HEK293 (cell line): ENCODE data around the gene AGPAT4.

ENCODE experiments used
- CTCF ChIA-PET: fragments of 350-600 bp; formaldehyde crosslinking; extraction: SDS; loops from one replicate; lab custom pipeline; 2021; ENCODE audit warnings: antibody characterized with exemption; lab: Yijun Ruan, JAX
- POLR2A ChIA-PET: fragments of 300-600 bp; formaldehyde crosslinking; extraction: SDS; loops from one replicate; lab custom pipeline; 2020; ENCODE audit warnings: antibody characterized with exemption, inconsistent platforms; lab: Yijun Ruan, JAX
- H3K27ac ChIP-seq: fragments of 200-500 bp; sonication (Bioruptor generic); 2 replicates; pipeline ENCODE4 v1.5.1; 2014; ENCODE audit warnings: low read depth, low read length, control low read depth, inconsistent platforms; ENCODE audit errors: extremely low read depth
- H3K36me3 ChIP-seq, 2 experiments: fragments of 200-500 bp in 1 of 2; sonication (Bioruptor generic) in 1 of 2; 1 replicate in 1 of 2; 2 replicates in 1 of 2; pipeline ENCODE4 v1.5.1; 2014 to 2017; ENCODE audit warnings: inconsistent platforms in 2 of 2, low read length in 2 of 2; ENCODE audit not compliant: control insufficient read depth in 2 of 2, insufficient read depth in 1 of 2
- H3K4me1 ChIP-seq: fragments of 200-500 bp; sonication (Bioruptor generic); 2 replicates; pipeline ENCODE4 v1.5.1; 2014; ENCODE audit warnings: mild to moderate bottlenecking, low read length, inconsistent platforms; ENCODE audit not compliant: control insufficient read depth, insufficient read depth
- H3K4me3 ChIP-seq: 2 replicates; pipeline ENCODE4 v1.5.1; 2011; ENCODE audit warnings: low read depth, mild to moderate bottlenecking, control low read depth, low read length, moderate library complexity
- H3K9me3 ChIP-seq: fragments of 200-500 bp; sonication (Bioruptor generic); 2 replicates; pipeline ENCODE4 v1.5.1; 2014; ENCODE audit warnings: low read depth, low read length, inconsistent platforms; ENCODE audit not compliant: control insufficient read depth, insufficient read depth
- EGR2 ChIP-seq: fragments of 450-650 bp; formaldehyde crosslinking; IDR thresholded peaks from 2 replicates; pipeline ENCODE4 v1.5.1; 2016; ENCODE audit warnings: low read depth, missing biosample characterization, missing genetic modification characterization
- GLI4 ChIP-seq: fragments of 450-650 bp; formaldehyde crosslinking; IDR thresholded peaks from 2 replicates; pipeline ENCODE4 v1.5.1; 2016; ENCODE audit warnings: missing biosample characterization, missing genetic modification characterization
- PBX3 ChIP-seq: sonication (generic); formaldehyde crosslinking; IDR thresholded peaks from 2 replicates; pipeline ENCODE4 v1.8.1; 2022; ENCODE audit warnings: mild to moderate bottlenecking, moderate library complexity, missing genetic modification reagents
- PRDM2 ChIP-seq: fragments of 450-650 bp; formaldehyde crosslinking; IDR thresholded peaks from 2 replicates; pipeline ENCODE4 v1.5.1; 2016; ENCODE audit warnings: missing biosample characterization, missing genetic modification characterization, borderline replicate concordance
- SP7 ChIP-seq: fragments of 450-650 bp; formaldehyde crosslinking; IDR thresholded peaks from 2 replicates; pipeline ENCODE4 v1.5.1; 2016; ENCODE audit warnings: missing biosample characterization, missing genetic modification characterization
- ZFHX2 ChIP-seq: fragments of 450-650 bp; formaldehyde crosslinking; conservative IDR thresholded peaks from 2 replicates; pipeline ENCODE4 v1.5.1; 2016; ENCODE audit warnings: missing biosample characterization, missing genetic modification characterization
- ZFP41 ChIP-seq: fragments of 450-650 bp; formaldehyde crosslinking; IDR thresholded peaks from 2 replicates; pipeline ENCODE4 v1.5.1; 2016; ENCODE audit warnings: missing biosample characterization, missing genetic modification characterization, borderline replicate concordance
- ZIC2 ChIP-seq: fragments of 450-650 bp; formaldehyde crosslinking; IDR thresholded peaks from 2 replicates; pipeline ENCODE4 v1.5.1; 2016; ENCODE audit warnings: missing biosample characterization, missing genetic modification characterization
- ZNF10 ChIP-seq: fragments of 450-650 bp; formaldehyde crosslinking; IDR thresholded peaks from 2 replicates; pipeline ENCODE4 v1.5.1; 2017; ENCODE audit warnings: missing biosample characterization, missing genetic modification characterization
- ZNF155 ChIP-seq: fragments of 450-650 bp; formaldehyde crosslinking; IDR thresholded peaks from 2 replicates; pipeline ENCODE4 v1.5.1; 2016; ENCODE audit warnings: missing biosample characterization, missing genetic modification characterization
- ZNF184 ChIP-seq: fragments of 450-650 bp; IDR thresholded peaks from 2 replicates; pipeline ENCODE4 v1.5.1; 2018; ENCODE audit warnings: missing biosample characterization, mild to moderate bottlenecking, missing genetic modification characterization
- ZNF214 ChIP-seq: fragments of 450-650 bp; formaldehyde crosslinking; IDR thresholded peaks from 2 replicates; pipeline ENCODE4 v1.5.1; 2017; ENCODE audit warnings: missing biosample characterization, mild to moderate bottlenecking, missing genetic modification characterization, borderline replicate concordance
- ZNF280C ChIP-seq: fragments of 450-650 bp; formaldehyde crosslinking; IDR thresholded peaks from 2 replicates; pipeline ENCODE4 v1.5.1; 2016; ENCODE audit warnings: missing biosample characterization, missing genetic modification characterization
- ZNF433 ChIP-seq: fragments of 450-650 bp; formaldehyde crosslinking; IDR thresholded peaks from 2 replicates; pipeline ENCODE4 v1.5.1; 2016; ENCODE audit warnings: missing biosample characterization, missing genetic modification characterization, low read depth
- ZNF548 ChIP-seq: fragments of 450-650 bp; formaldehyde crosslinking; IDR thresholded peaks from 2 replicates; pipeline ENCODE4 v1.5.1; 2016; ENCODE audit warnings: missing biosample characterization, missing genetic modification characterization
- ZNF701 ChIP-seq: fragments of 450-650 bp; formaldehyde crosslinking; IDR thresholded peaks from 2 replicates; pipeline ENCODE4 v1.5.1; 2016; ENCODE audit warnings: missing biosample characterization, missing genetic modification characterization
- ZSCAN5A ChIP-seq: fragments of 450-650 bp; formaldehyde crosslinking; IDR thresholded peaks from 2 replicates; pipeline ENCODE4 v1.5.1; 2016; ENCODE audit warnings: missing biosample characterization, missing genetic modification characterization

AGPAT4 gene

GRCh38 chr6:161107779-161108730 is 165.8 kb downstream of the AGPAT4 start:
- Histone ChIP-seq H3K27ac (no peak overlapping the region), H3K4me3 (no peak overlapping the region), H3K4me1 (no peaks in the 10 kb centered on the region), H3K36me3 (peaks cover 17 to 86% of the 10 kb centered on the region in 2 experiments), H3K9me3 (no peaks in the 10 kb centered on the region)
- CTCF ChIA-PET = interaction anchor here (0.8 kb wide), 1 partner anchor 266 kb away, joined by 4 read pairs; no protein-coding TSS in a partner anchor
- POLR2A ChIA-PET = no interaction called here
- TF ChIP-seq ZSCAN5A (tag by site-specific recombination) (no peak), SP7 (tag by site-specific recombination) (no peak), ZNF701 (tag by site-specific recombination) (no peak), PRDM2 (tag by site-specific recombination) (no peak), ZFHX2 (no peak)

- POLR2A ChIA-PET = interaction anchor here (0.8 kb wide), 1 partner anchor 56 kb away, joined by 3 read pairs; no protein-coding TSS in a partner anchor
- CTCF ChIA-PET = interaction anchor here (0.5 to 0.7 kb wide), 2 partner anchors 176 to 196 kb away, joined by 4 to 5 read pairs; no protein-coding TSS in a partner anchor
- no peaks in the 10 kb centered on the region for H3K4me1 ChIP-seq
- no peak overlapping the region for H3K27ac ChIP-seq
- peaks cover 21 to 73% of the 10 kb centered on the region in 2 experiments for H3K36me3 ChIP-seq
- no peak overlapping the region for H3K4me3 ChIP-seq
- no peaks in the 10 kb centered on the region for H3K9me3 ChIP-seq
- no peak for TF ChIP-seq ZNF548 (tag by site-specific recombination)
- no peak for TF ChIP-seq ZNF155 (tag by site-specific recombination)
- TF ChIP-seq ZIC2 (tag by site-specific recombination) = no peak
- no peak for TF ChIP-seq GLI4 (tag by site-specific recombination)
- TF ChIP-seq PBX3 (CRISPR knock-in tag) = no peak
- TF ChIP-seq EGR2 (tag by site-specific recombination) = no peak
- no peak for TF ChIP-seq ZNF10
- TF ChIP-seq ZFP41 (tag by site-specific recombination) = no peak
- TF ChIP-seq ZNF433 (tag by site-specific recombination) = no peak
- no peak for TF ChIP-seq ZNF184 (tag by site-specific recombination)
- TF ChIP-seq ZNF280C (tag by site-specific recombination) = no peak
- TF ChIP-seq ZNF214 = no peak
These were observed 168.5 kb downstream of the AGPAT4 start for GRCh38 chr6:161105408-161105807.
